Stimulated activated CD4-positive, alpha-beta T cell treated with anti-CD3 and anti-CD28 coated beads, Interleukin-15, amount 100 ng/mL, for 24 hours (primary cell): Measurements from ENCODE around the gene TMEM72.
"Not testable (repeated sequence)": the region's sequence is repeated elsewhere in the genome, so short reads cannot be mapped to it uniquely, and the experiment has no call there.

ENCODE experiments used
- DNase-seq: peaks from one replicate; pipeline ENCODE4 v3.0.0-alpha.2; 2020

TMEM72 gene

GRCh38 chr10:44911081-44911540, at the start of gene TMEM72:
Gene TMEM72, plus strand, starts transcription at chr10:44911337. Its CDS starts 176 bp downstream, at chr10:44911513.
- DNase-seq = no peak

- no peak for DNase-seq
Observed at GRCh38 chr10:44862006-44862751, 49.0 kb upstream of the TMEM72 start.

- DNase-seq = no peak
Observed at GRCh38 chr10:44862924-44863323, 48.2 kb upstream of the TMEM72 start.

GRCh38 chr10:44863344-44864047, 47.6 kb upstream of the TMEM72 start:
- no peak for DNase-seq

- DNase-seq = peak; percentile 45
Observed at GRCh38 chr10:44864051-44864450, 47.1 kb upstream of the TMEM72 start.

- peak; percentile 91 for DNase-seq
Observed at GRCh38 chr10:44864637-44865288, 46.4 kb upstream of the TMEM72 start.

GRCh38 chr10:44865289-44865671, 45.9 kb upstream of the TMEM72 start:
- no peak for DNase-seq

GRCh38 chr10:44866367-44866766, 44.8 kb upstream of the TMEM72 start:
- not testable (repeated sequence) for DNase-seq

GRCh38 chr10:44870031-44870430, 41.1 kb upstream of the TMEM72 start:
- DNase-seq = no peak

- no peak for DNase-seq
Observed at GRCh38 chr10:44873160-44873559, 38.0 kb upstream of the TMEM72 start.

GRCh38 chr10:44874166-44874565, 37.0 kb upstream of the TMEM72 start:
- no peak for DNase-seq

GRCh38 chr10:44878706-44879530, 32.2 kb upstream of the TMEM72 start:
- peak; percentile 86 for DNase-seq

- DNase-seq = no peak
Observed at GRCh38 chr10:44879531-44879899, 31.6 kb upstream of the TMEM72 start.

GRCh38 chr10:44880090-44880715, 30.9 kb upstream of the TMEM72 start:
- DNase-seq = no peak

GRCh38 chr10:44881649-44882048, 29.5 kb upstream of the TMEM72 start:
- no peak for DNase-seq

GRCh38 chr10:44882166-44882720, 28.9 kb upstream of the TMEM72 start:
- DNase-seq = no peak

GRCh38 chr10:44883593-44884331, 27.4 kb upstream of the TMEM72 start:
- no peak for DNase-seq

- DNase-seq = no peak
Observed at GRCh38 chr10:44885710-44886109, 25.4 kb upstream of the TMEM72 start.

GRCh38 chr10:44886966-44887365, 24.2 kb upstream of the TMEM72 start:
- no peak for DNase-seq

- no peak for DNase-seq
Observed at GRCh38 chr10:44888886-44889285, 22.3 kb upstream of the TMEM72 start.

- DNase-seq = no peak
Observed at GRCh38 chr10:44889834-44890233, 21.3 kb upstream of the TMEM72 start.
